ENCODE measurements around the gene ZNF528.
A peak's percentile ranks its signal among the peaks of the same experiment; 100 is the strongest.

The ZNF528 gene

GRCh38 chr19:52453324-52454094 lies 55.9 kb downstream of the ZNF528 start, which contains the start of gene ZNF578:
ZNF578 (plus strand) TSS chr19:52453553; CDS start chr19:52501846, 48,293 bp downstream.
- peak; percentile 76 for DNase-seq (ENCODE audit: low spot score)
- H3K27ac ChIP-seq: no peak within 1 kb of the TSS
- peak within 1 kb of the TSS; percentile 76 for H3K4me3 ChIP-seq
- no peak for TF ChIP-seq CTCF (IDR thresholded peaks at IDR 0.05)

GRCh38 chr19:52464798-52465470 lies 67.3 kb downstream of the ZNF528 start:
- Histone ChIP-seq H3K27ac (no peak overlapping the region), H3K4me3 (no peak overlapping the region)
- no peak for TF ChIP-seq CTCF (IDR thresholded peaks at IDR 0.05)
- no peak for DNase-seq (ENCODE audit: low spot score)
